Chondrocyte (in vitro differentiated cells): ENCODE measurements around the gene HNRNPA3. TPM values are rescaled to one million over a fixed set of nuclear protein-coding genes. Genes with fewer than 3 reads are reported as not detected.
"Not testable (repeated sequence)": the region's sequence is repeated elsewhere in the genome, so short reads cannot be mapped to it uniquely, and the experiment has no call there.

Experiments used
- DNase-seq: peaks from one replicate; pipeline ENCODE4 v3.0.0; 2021; ENCODE audit warnings: mixed read lengths, low spot score
- H3K27ac Mint-ChIP-seq: one replicate; pipeline ENCODE4 v1.8.0; 2021; ENCODE audit warnings: mild to moderate bottlenecking, moderate library complexity, mixed read lengths; ENCODE audit not compliant: unreplicated experiment
- H3K27me3 Mint-ChIP-seq: 2 replicates; pipeline ENCODE4 v1.8.0; 2021; ENCODE audit warnings: low read depth, mixed read lengths
- H3K36me3 Mint-ChIP-seq: 2 replicates; pipeline ENCODE4 v1.8.0; 2021; ENCODE audit warnings: low read depth, mixed read lengths
- H3K4me1 Mint-ChIP-seq: 2 replicates; pipeline ENCODE4 v1.8.0; 2021; ENCODE audit warnings: low read depth, mild to moderate bottlenecking, mixed read lengths
- H3K4me3 Mint-ChIP-seq: one replicate; pipeline ENCODE4 v1.8.0; 2021; ENCODE audit warnings: mild to moderate bottlenecking, moderate library complexity, mixed read lengths; ENCODE audit not compliant: unreplicated experiment
- H3K9me3 Mint-ChIP-seq: 2 replicates; pipeline ENCODE4 v1.8.0; 2021; ENCODE audit warnings: low read depth, mixed read lengths
- total RNA-seq: library from RNA; stranded (reverse); gene quantifications from 3 replicates; pipeline ENCODE4 v1.2.1, GENCODE V29; 2021
- TF ChIP-seq, protein P1 (sequence below): fragments of 200-600 bp; sonication (generic); IDR thresholded peaks from 2 replicates; pipeline ENCODE4 v1.5.0; 2021; ENCODE audit warnings: antibody characterized with exemption, mild to moderate bottlenecking, moderate library complexity

HNRNPA3 gene
- total RNA-seq, 1 donor from 2014 or later: 98.0 TPM

- no peak overlapping the region for H3K4me3 Mint-ChIP-seq
- no peak overlapping the region for H3K27ac Mint-ChIP-seq
- DNase-seq: no peak
- TF ChIP-seq, protein P1, sequence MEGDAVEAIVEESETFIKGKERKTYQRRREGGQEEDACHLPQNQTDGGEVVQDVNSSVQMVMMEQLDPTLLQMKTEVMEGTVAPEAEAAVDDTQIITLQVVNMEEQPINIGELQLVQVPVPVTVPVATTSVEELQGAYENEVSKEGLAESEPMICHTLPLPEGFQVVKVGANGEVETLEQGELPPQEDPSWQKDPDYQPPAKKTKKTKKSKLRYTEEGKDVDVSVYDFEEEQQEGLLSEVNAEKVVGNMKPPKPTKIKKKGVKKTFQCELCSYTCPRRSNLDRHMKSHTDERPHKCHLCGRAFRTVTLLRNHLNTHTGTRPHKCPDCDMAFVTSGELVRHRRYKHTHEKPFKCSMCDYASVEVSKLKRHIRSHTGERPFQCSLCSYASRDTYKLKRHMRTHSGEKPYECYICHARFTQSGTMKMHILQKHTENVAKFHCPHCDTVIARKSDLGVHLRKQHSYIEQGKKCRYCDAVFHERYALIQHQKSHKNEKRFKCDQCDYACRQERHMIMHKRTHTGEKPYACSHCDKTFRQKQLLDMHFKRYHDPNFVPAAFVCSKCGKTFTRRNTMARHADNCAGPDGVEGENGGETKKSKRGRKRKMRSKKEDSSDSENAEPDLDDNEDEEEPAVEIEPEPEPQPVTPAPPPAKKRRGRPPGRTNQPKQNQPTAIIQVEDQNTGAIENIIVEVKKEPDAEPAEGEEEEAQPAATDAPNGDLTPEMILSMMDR: no peak
- H3K27me3 Mint-ChIP-seq: no peaks in the 10 kb centered on the region
- no peaks in the 10 kb centered on the region for H3K36me3 Mint-ChIP-seq
- H3K4me1 Mint-ChIP-seq: peaks cover 8% of the 10 kb centered on the region
- no peaks in the 10 kb centered on the region for H3K9me3 Mint-ChIP-seq
These were observed 23.8 kb upstream of the HNRNPA3 start for GRCh38 chr2:177188482-177189469.

- TF ChIP-seq, protein P1: no peak
- Mint-ChIP-seq H3K9me3 (no peaks in the 10 kb centered on the region), H3K4me1 (peaks cover 8% of the 10 kb centered on the region), H3K27me3 (no peaks in the 10 kb centered on the region), H3K36me3 (no peaks in the 10 kb centered on the region), H3K27ac (no peak overlapping the region), H3K4me3 (no peak overlapping the region)
- DNase-seq: no peak
These were observed 21.7 kb upstream of the HNRNPA3 start for GRCh38 chr2:177190941-177191340.

- no peaks in the 10 kb centered on the region for H3K36me3 Mint-ChIP-seq
These were observed 19.8 kb upstream of the HNRNPA3 start for GRCh38 chr2:177192788-177193187.

GRCh38 chr2:177193240-177193639, 19.4 kb upstream of the HNRNPA3 start:
- no peak for DNase-seq
- H3K36me3 Mint-ChIP-seq: no peaks in the 10 kb centered on the region
- no peak overlapping the region for H3K4me3 Mint-ChIP-seq
- H3K9me3 Mint-ChIP-seq: no peaks in the 10 kb centered on the region
- H3K27me3 Mint-ChIP-seq: no peaks in the 10 kb centered on the region
- no peaks in the 10 kb centered on the region for H3K4me1 Mint-ChIP-seq
- H3K27ac Mint-ChIP-seq: no peak overlapping the region
- TF ChIP-seq, protein P1: no peak

More at GRCh38 chr2:177192788-177193187, 19.8 kb upstream of the HNRNPA3 start:
- DNase-seq: no peak
- Mint-ChIP-seq H3K27me3 (no peaks in the 10 kb centered on the region), H3K4me3 (no peak overlapping the region), H3K27ac (no peak overlapping the region), H3K4me1 (peaks cover 3% of the 10 kb centered on the region), H3K9me3 (no peaks in the 10 kb centered on the region)
- TF ChIP-seq, protein P1: no peak

DNA sequence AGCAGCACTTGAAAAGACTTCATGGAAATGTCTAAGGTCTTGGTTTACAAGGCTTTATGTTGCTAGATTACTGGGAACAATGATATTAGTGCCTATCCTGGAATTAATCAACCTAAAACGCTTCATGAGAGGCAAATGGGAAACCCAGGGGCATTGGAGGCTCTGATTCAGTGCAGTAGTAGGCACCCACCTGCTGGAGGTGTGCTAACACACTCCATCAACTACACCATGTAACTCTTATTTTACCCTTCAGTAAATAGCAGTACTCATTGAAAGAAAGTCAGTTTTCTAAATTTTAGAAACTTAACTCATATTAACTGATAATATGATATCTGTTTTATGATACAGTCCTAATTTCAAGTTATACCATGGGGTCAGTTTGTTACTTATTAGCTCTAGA, 17.4 kb upstream of the HNRNPA3 start:
- Mint-ChIP-seq H3K27me3 (no peaks in the 10 kb centered on the region), H3K36me3 (no peaks in the 10 kb centered on the region), H3K4me1 (no peaks in the 10 kb centered on the region), H3K27ac (no peak overlapping the region), H3K4me3 (no peak overlapping the region), H3K9me3 (no peaks in the 10 kb centered on the region)
- TF ChIP-seq, protein P1: no peak
- no peak for DNase-seq

- H3K27me3 Mint-ChIP-seq, H3K9me3 Mint-ChIP-seq, DNase-seq, H3K4me1 Mint-ChIP-seq, H3K27ac Mint-ChIP-seq, H3K36me3 Mint-ChIP-seq, H3K4me3 Mint-ChIP-seq: not testable (repeated sequence)
These were observed 12.2 kb upstream of the HNRNPA3 start for GRCh38 chr2:177200419-177200818.
